Muscle of leg (tissue), 11 donors: ENCODE results near the gene EIF6. TPM values are rescaled to one million over a fixed set of nuclear protein-coding genes. Genes with fewer than 3 reads are reported as not detected.
A peak's percentile ranks its signal among the peaks of the same experiment; 100 is the strongest.

Experiments used
- DNase-seq: peaks from one replicate; pipeline ENCODE4 v3.0.0; 2013
- H3K27ac ChIP-seq: one replicate; pipeline ENCODE4 v1.5.1; 2013; ENCODE audit warnings: mild to moderate bottlenecking, low read length, control low read depth
- H3K27me3 ChIP-seq: one replicate; pipeline ENCODE4 v1.6.1; 2013; ENCODE audit warnings: low read length; ENCODE audit not compliant: control insufficient read depth, insufficient read depth
- H3K36me3 ChIP-seq: one replicate; pipeline ENCODE4 v1.6.1; 2013; ENCODE audit warnings: low read length; ENCODE audit not compliant: control insufficient read depth, insufficient read depth
- H3K4me1 ChIP-seq: one replicate; pipeline ENCODE4 v1.6.1; 2013; ENCODE audit warnings: low read length; ENCODE audit not compliant: control insufficient read depth, insufficient read depth
- H3K4me3 ChIP-seq: one replicate; pipeline ENCODE4 v1.5.1; 2013; ENCODE audit warnings: low read length, control low read depth
- H3K9me3 ChIP-seq: replicated peaks from 2 replicates; pipeline ENCODE4 v1.6.1; 2013; ENCODE audit warnings: low read depth, low read length; ENCODE audit not compliant: control insufficient read depth
- WGBS: methylation state at CpG from one replicate; pipeline ENCODE4 v1.1.5; 2013; ENCODE audit warnings: missing lambda C conversion rate; ENCODE audit not compliant: insufficient coverage; 5-methylcytosine and 5-hydroxymethylcytosine counted together
- polyA plus RNA-seq, 8 donors: library from polyadenylated mRNA; unstranded; fragments of 120-200 nt; gene quantifications; one replicate each; pipeline versions ENCODE4 v1.2.1 to v1.2.3, GENCODE V29; 2013; ENCODE audit warnings: inconsistent platforms in 1 of 8, low replicate concordance in 1 of 8; ENCODE audit not compliant: insufficient read length in 8 of 8, insufficient read depth in 1 of 8
- total RNA-seq: library from RNA; stranded (reverse); fragments of 120-200 nt; gene quantifications from one replicate; pipeline ENCODE4 v1.2.4, GENCODE V29; 2013

Gene EIF6
- total and polyA plus RNA-seq, 9 donors: 70.4 to 105 (median 83.9) TPM

DNA sequence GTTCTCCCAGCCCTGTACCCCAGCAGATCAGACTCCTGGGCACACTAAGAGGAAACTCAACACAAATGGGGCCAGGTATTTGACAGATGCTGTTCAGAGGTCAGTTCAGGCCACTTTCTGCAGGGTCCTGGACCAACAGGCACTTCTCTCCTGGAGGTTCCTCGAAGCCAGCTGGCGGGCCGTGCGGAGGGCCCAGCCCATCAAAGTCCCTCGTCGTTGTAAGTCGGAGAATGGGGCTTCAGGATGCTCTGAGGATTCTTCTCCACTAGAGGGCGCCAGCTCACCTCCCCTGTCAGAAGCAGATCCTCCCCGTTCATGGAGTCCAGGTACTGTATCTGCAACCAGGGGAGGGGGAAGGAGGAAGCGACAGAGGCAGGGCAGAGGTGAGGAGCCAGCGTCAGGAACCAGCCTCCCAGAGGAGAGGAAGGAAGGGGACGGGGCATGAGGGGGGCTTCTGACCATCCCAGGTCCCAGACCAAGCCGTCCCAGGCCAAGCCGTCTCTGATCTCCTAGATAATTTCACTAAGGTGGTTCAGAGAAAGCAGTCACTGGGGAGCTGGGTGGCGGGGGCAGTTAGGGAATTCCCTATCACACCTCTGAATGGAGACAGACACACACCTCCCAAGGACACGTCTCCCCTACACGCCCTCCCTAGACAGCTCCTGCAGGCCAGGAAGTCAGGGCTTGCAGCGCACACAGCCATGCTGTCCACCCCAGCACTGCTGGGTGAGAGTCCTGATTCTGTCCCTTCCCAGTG lies 19.3 kb upstream of the EIF6 start:
- peaks cover 33% of the 10 kb centered on the region for H3K36me3 ChIP-seq
- peaks cover 18% of the 10 kb centered on the region for H3K4me1 ChIP-seq
- WGBS: 5% methylated on average over 6 of the region's 18 CpGs
- no peaks in the 10 kb centered on the region for H3K27me3 ChIP-seq
- no peaks in the 10 kb centered on the region for H3K9me3 ChIP-seq
- H3K4me3 ChIP-seq: no peak overlapping the region
- H3K27ac ChIP-seq: no peak overlapping the region
- DNase-seq: peak; percentile 82

DNA sequence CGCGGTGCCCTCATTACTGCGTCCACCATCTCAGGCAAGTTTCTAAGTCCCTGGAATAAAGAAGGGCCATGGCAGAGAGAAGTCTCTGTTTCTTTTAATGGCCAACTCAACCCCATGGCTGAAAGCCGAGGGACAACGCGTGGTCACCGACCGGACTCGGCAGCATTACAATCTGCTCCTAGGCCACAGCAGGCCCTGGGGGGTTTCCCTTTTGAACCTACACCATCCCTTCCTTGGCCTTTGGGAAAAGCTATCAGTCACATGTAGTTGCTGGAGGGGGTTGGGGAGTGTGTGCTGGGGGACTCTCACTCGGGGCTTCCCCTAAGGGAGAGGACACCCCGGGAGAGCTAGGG lies 18.8 kb upstream of the EIF6 start:
- WGBS: 93% methylated on average over 9 of the region's 11 CpGs
- no peak overlapping the region for H3K27ac ChIP-seq

DNA sequence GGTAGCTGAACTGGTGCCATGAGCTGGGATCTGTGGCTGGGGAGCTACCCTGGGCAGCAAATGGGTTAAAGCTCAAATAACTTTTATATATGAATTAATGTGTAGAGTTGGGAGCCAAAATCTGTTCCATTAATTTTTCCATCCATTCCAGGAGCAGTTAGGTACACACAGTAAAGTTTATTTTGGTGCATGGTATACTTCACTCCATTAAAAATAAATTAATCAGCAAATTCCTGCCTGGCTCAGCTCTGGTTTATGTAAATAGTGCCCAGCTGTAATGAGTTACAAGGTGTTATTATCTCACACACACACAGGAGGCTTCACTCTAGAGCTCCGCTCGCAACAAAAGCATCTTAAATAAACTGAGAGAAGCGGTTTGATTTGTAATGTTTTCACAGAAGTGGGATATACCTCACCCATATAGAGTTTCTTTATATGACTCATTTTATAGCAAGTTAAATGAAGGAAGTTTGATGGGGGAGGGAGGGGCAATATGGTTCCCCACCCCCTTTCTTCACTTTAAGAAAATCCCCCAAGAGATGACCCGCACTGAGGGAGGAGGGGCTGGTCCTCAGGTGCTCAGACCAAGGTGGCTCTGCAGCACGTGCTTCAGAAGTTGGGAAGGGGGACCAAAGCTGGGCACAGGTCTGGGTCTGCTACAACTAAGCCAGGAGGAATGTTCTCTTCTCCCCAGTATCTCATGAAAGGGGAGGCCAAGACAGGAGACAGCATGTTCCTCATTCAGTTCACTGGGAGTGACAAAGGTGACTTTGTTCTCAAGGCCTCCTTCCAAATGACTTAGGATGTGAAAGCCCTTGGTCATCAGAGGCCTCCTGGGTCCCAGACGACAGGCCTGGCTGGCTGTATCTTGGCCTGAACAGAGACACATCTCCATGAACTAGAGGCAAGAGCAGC lies 18.1 kb upstream of the EIF6 start:
- Histone ChIP-seq H3K27ac (no peak overlapping the region), H3K9me3 (no peaks in the 10 kb centered on the region), H3K36me3 (peaks cover 33% of the 10 kb centered on the region), H3K27me3 (no peaks in the 10 kb centered on the region), H3K4me3 (no peak overlapping the region), H3K4me1 (peaks cover 11% of the 10 kb centered on the region)
- no peak for DNase-seq
- 80% methylated on average over 1 of the region's 6 CpGs for WGBS

More for the DNA sequence above, 18.8 kb upstream of the EIF6 start:
- Histone ChIP-seq H3K27me3 (no peaks in the 10 kb centered on the region), H3K4me1 (peaks cover 16% of the 10 kb centered on the region), H3K4me3 (no peak overlapping the region), H3K36me3 (peaks cover 33% of the 10 kb centered on the region), H3K9me3 (no peaks in the 10 kb centered on the region)
- no peak for DNase-seq

DNA sequence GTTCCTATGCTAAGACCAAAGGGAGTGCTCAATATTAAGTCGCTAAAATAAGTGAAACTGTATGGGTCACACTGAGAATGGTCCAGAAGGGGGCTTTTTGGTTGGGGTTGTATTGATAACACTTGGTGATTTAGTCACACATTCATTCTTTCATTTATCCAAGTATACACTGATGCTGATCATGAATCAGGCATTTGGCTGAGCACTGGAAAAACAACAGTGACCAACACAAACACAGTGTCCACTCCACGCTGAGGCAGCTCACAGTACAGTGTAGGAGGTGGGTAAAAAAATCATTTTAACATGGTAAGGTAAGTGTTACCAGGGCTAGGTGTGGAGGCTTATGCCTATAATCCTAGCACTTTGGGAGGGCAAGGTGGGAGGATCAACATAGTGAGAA lies 16.9 kb upstream of the EIF6 start:
- DNase-seq: no peak
- Histone ChIP-seq H3K4me3 (no peak overlapping the region), H3K27ac (no peak overlapping the region), H3K4me1 (peaks cover 6% of the 10 kb centered on the region), H3K36me3 (peaks cover 25% of the 10 kb centered on the region), H3K9me3 (no peaks in the 10 kb centered on the region), H3K27me3 (no peaks in the 10 kb centered on the region)
- no CpG with 5 or more reads among the region's 2 CpGs for WGBS

DNA sequence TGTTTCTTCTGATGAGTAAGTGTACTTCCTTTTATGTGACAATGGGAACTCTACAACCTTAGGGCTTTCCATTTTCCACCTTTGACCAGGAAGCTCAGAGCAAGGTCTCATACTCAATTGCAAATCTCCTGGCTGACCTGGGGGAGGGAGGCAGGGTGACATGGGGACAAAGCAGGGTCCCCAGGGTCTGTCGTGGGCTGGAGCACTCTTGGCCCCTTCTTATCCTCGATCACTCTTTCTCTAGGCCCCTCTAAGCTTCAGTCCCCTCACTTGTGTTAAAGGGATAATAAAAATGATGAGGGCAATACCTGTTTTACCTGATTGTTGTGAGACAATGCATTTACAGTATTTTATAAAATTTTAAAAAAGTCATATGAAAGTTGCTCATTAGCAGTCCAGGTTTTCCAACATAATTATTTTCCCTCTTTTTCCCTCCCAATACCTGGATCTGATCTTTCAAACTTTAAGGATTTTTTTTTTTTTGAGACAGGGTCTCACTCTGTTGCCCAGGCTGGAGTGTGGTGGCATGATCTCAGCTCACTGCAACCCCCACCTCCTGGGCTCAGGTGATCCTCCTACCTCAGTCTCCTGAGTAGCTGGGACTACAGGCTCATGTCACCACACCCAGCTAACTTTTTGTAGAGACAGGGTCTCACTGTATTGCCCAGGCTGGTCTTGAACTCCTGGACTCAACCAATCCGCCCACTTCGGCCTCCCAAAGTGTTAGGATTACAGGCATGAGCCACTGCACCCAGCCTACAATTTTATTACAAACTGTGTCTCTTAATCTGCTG lies 16.1 kb upstream of the EIF6 start:
- Histone ChIP-seq H3K9me3 (no peaks in the 10 kb centered on the region), H3K4me1 (peaks cover 3% of the 10 kb centered on the region), H3K27me3 (peaks cover 1% of the 10 kb centered on the region), H3K36me3 (peaks cover 19% of the 10 kb centered on the region), H3K4me3 (no peak overlapping the region), H3K27ac (no peak overlapping the region)
- DNase-seq: no peak
- WGBS: 100% methylated on average over 2 of the region's 4 CpGs

DNA sequence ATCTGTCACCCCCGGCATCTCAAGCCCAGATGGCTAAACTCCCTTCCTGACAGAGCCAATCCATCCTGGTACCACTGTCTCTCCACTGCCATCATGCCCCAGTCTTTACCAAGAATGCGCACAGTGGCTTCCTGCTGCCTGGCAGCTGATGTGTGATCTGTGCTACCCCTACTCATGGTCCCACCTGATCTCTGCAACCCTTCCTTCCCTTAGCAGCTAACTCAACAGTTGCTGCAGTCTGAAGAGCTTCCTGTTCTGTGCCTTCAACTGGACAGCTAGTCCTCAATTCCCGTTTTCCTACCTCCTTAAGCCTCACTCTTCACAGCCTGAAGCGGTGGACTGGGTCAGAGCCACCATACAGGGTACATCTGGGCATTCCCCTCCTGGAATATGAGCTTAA lies 15.2 kb upstream of the EIF6 start:
- no peak overlapping the region for H3K4me3 ChIP-seq
- H3K27me3 ChIP-seq: peaks cover 2% of the 10 kb centered on the region
- peaks cover 19% of the 10 kb centered on the region for H3K36me3 ChIP-seq
- DNase-seq: no peak
- WGBS: 66% methylated on average over 4 of the region's 4 CpGs
- H3K9me3 ChIP-seq: no peaks in the 10 kb centered on the region
- no peaks in the 10 kb centered on the region for H3K4me1 ChIP-seq
- H3K27ac ChIP-seq: no peak overlapping the region

DNA sequence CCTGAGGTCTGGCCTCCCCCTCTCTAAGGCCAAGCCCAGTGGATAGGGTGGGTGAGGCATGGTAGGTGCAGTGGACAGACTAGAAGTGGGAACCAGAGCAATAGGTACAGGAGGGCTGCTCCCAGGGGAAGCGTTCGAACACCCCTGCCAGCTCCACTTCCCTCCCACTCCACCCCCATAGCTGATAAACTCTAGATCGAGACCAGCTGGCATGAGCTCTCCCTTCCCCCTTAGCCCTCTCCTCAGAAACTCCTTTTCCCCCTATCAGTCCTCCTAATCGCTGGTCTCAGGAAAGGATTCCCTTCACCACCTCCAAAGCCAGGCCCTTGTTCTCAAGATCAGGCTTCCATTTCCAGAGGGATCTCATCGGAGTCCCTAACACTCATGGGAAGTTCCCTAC lies 13.7 kb upstream of the EIF6 start:
- no peak for DNase-seq
- no peak overlapping the region for H3K4me3 ChIP-seq
- WGBS: 67% methylated on average over 3 of the region's 5 CpGs
- H3K9me3 ChIP-seq: no peaks in the 10 kb centered on the region
- no peak overlapping the region for H3K27ac ChIP-seq
- no peaks in the 10 kb centered on the region for H3K4me1 ChIP-seq
- H3K36me3 ChIP-seq: peaks cover 11% of the 10 kb centered on the region
- peaks cover 2% of the 10 kb centered on the region for H3K27me3 ChIP-seq

DNA sequence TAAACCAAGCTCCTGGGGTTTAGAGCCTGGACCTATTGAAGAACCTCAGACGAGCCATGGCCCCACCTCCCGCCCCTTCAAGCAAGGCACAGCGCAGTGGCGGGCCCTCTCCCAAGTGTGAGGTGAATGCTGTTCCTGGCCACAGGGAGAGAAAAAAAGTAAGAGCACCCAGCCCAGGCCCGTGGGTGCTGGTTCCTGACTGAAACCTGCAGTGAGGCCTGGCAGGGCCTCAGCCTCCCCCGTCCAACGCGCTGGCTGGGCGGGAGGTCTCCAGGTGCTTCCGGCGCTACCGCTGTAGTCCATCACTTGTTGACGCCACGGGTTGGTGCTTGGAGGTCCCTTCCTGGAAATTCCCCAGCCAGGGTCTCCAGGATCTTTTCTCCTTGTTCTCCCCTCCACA lies 13.2 kb upstream of the EIF6 start:
- no peak for DNase-seq
- Histone ChIP-seq H3K27ac (no peak overlapping the region), H3K4me3 (no peak overlapping the region), H3K9me3 (no peaks in the 10 kb centered on the region), H3K36me3 (peaks cover 6% of the 10 kb centered on the region), H3K27me3 (peaks cover 2% of the 10 kb centered on the region), H3K4me1 (no peaks in the 10 kb centered on the region)
- WGBS: 79% methylated on average over 12 of the region's 14 CpGs

DNA sequence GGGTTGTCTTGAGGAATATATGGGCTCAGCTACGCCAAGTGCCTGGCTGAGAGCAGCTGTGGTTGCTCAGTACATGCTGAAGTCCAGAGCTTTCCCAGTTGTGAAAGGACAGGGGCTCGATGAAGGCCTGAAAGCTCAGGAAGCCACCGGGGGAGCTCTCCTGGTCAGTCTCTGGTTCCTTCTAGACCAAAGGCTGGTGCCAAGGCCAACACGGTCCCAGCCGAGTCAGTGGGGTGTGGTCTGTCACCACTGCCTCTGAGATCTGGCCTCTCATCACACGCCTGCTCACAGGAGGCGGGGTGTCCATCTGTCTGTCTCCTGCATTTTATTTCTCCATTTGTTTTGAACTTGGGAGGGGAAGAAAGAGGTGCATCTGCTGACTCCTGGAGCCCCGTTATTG lies 12.6 kb upstream of the EIF6 start:
- Histone ChIP-seq H3K9me3 (no peaks in the 10 kb centered on the region), H3K4me3 (no peak overlapping the region), H3K27me3 (peaks cover 2% of the 10 kb centered on the region), H3K4me1 (no peaks in the 10 kb centered on the region), H3K27ac (no peak overlapping the region), H3K36me3 (peaks cover 5% of the 10 kb centered on the region)
- no peak for DNase-seq
- 70% methylated on average over 3 of the region's 8 CpGs for WGBS

DNA sequence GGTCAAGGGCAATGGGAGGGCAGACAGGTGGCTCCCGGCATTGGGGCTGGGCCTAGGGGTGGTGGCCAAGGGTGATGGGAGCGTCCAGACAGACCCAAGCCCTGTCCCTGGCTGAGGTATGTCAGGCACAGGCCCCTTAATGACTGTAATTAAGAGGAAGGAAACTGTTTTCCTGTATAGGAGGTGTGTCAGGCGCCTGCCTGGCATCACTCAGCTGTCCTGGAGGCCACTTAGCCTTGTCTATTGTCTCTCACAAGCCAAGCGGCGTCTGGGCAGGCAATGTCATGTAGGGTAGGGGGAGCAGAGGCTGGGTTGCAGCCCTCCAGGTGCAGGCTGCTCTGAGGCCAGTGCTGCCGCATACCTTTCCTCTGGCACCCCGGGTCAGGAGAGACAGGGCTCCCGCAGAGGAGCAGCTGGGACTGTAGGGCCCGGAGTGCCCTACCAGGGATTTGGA lies 11.6 kb upstream of the EIF6 start:
- no peaks in the 10 kb centered on the region for H3K36me3 ChIP-seq
- WGBS: 48% methylated on average over 8 of the region's 9 CpGs
- no peak overlapping the region for H3K4me3 ChIP-seq
- H3K27me3 ChIP-seq: peaks cover 4% of the 10 kb centered on the region
- no peaks in the 10 kb centered on the region for H3K9me3 ChIP-seq
- no peak overlapping the region for H3K27ac ChIP-seq
- no peak for DNase-seq
- no peaks in the 10 kb centered on the region for H3K4me1 ChIP-seq
